ENCODE measurements around the gene SERF2.
A peak's percentile ranks its signal among the peaks of the same experiment; 100 is the strongest.
"Not testable (repeated sequence)": the region's sequence is repeated elsewhere in the genome, so short reads cannot be mapped to it uniquely, and the experiment has no call there.

Gene SERF2

GRCh38 chr15:43793647-43794046 is 1.5 kb downstream of the SERF2 start:
- no peak for DNase-seq (ENCODE audit: low read depth)

- DNase-seq (ENCODE audit: low read depth), result no peak
Measured at GRCh38 chr15:43794269-43795037, 2.3 kb downstream of the SERF2 start.

GRCh38 chr15:43795197-43795596 is 3.1 kb downstream of the SERF2 start:
- no peak for DNase-seq (ENCODE audit: low read depth)

- no peak for DNase-seq (ENCODE audit: low read depth)
Measured at GRCh38 chr15:43795997-43796396, 3.9 kb downstream of the SERF2 start.

- DNase-seq (ENCODE audit: low read depth), result no peak
Measured at GRCh38 chr15:43796566-43796965, 4.4 kb downstream of the SERF2 start.

- no peak for DNase-seq (ENCODE audit: low read depth)
Measured at GRCh38 chr15:43799209-43799944, 7.3 kb downstream of the SERF2 start.

GRCh38 chr15:43799945-43800285 is 7.8 kb downstream of the SERF2 start, which contains the start of gene SERINC4:
Gene SERINC4 (minus strand): TSS chr15:43800220. CDS start chr15:43799986, 234 bp downstream.
- no peak for DNase-seq (ENCODE audit: low read depth)

- peak; percentile 85 for DNase-seq (ENCODE audit: low read depth)
Measured at GRCh38 chr15:43800286-43801141, 8.4 kb downstream of the SERF2 start, which contains the start of gene HYPK. Gene HYPK (plus strand): TSS chr15:43800599. CDS start chr15:43800623, 24 bp downstream.

- not testable (repeated sequence) for DNase-seq (ENCODE audit: low read depth)
Measured at GRCh38 chr15:43802676-43803075, 10.6 kb downstream of the SERF2 start.

- DNase-seq (ENCODE audit: low read depth), result no peak
Measured at GRCh38 chr15:43808435-43808950, 16.4 kb downstream of the SERF2 start.

- DNase-seq (ENCODE audit: low read depth), result no peak
Measured at GRCh38 chr15:43808960-43809678, 17.0 kb downstream of the SERF2 start.

GRCh38 chr15:43815064-43815463 is 22.9 kb downstream of the SERF2 start:
- DNase-seq (ENCODE audit: low read depth), result not testable (repeated sequence)

- no peak for DNase-seq (ENCODE audit: low read depth)
Measured at GRCh38 chr15:43821505-43821904, 29.4 kb downstream of the SERF2 start.

GRCh38 chr15:43824302-43825246 is 32.5 kb downstream of the SERF2 start, which contains the start of gene MFAP1:
Gene MFAP1 (minus strand): TSS chr15:43824690. CDS start chr15:43824569, 121 bp downstream.
- peak; percentile 86 for DNase-seq (ENCODE audit: low read depth)

- DNase-seq (ENCODE audit: low read depth), result not testable (repeated sequence)
Measured at GRCh38 chr15:43825305-43825704, 33.2 kb downstream of the SERF2 start.

- DNase-seq (ENCODE audit: low read depth), result no peak
Measured at GRCh38 chr15:43826029-43826507, 33.9 kb downstream of the SERF2 start.

GRCh38 chr15:43826508-43827341 is 34.6 kb downstream of the SERF2 start, which contains the start of gene WDR76:
Gene WDR76 (plus strand): TSS chr15:43827002. CDS start chr15:43827033, 31 bp downstream.
- DNase-seq (ENCODE audit: low read depth), result peak; percentile 49

- DNase-seq (ENCODE audit: low read depth), result no peak
Measured at GRCh38 chr15:43828061-43828657, 36.0 kb downstream of the SERF2 start.

Data from stimulated activated CD8-positive, alpha-beta memory T cell treated with anti-CD3 and anti-CD28 coated beads, Interleukin-12 subunit alpha, Interleukin-12 subunit beta, amount 100 ng/mL, for 1 hour (primary cell).